T follicular helper cell (primary cell): Measurements from ENCODE around the gene FBXW5.

ENCODE experiments used
- DNase-seq: peaks from one replicate; pipeline ENCODE4 v3.0.0-alpha.2; 2020; ENCODE audit warnings: low read depth

Gene FBXW5

GRCh38 chr9:136907011-136907914 is 37.3 kb downstream of the FBXW5 start:
- no peak for DNase-seq

GRCh38 chr9:136906266-136906665 is 38.3 kb downstream of the FBXW5 start:
- DNase-seq = no peak

GRCh38 chr9:136903041-136903554 is 41.4 kb downstream of the FBXW5 start:
- DNase-seq = no peak

- DNase-seq = peak; percentile 81
These were observed 42.2 kb downstream of the FBXW5 start for GRCh38 chr9:136902259-136902821.

DNA sequence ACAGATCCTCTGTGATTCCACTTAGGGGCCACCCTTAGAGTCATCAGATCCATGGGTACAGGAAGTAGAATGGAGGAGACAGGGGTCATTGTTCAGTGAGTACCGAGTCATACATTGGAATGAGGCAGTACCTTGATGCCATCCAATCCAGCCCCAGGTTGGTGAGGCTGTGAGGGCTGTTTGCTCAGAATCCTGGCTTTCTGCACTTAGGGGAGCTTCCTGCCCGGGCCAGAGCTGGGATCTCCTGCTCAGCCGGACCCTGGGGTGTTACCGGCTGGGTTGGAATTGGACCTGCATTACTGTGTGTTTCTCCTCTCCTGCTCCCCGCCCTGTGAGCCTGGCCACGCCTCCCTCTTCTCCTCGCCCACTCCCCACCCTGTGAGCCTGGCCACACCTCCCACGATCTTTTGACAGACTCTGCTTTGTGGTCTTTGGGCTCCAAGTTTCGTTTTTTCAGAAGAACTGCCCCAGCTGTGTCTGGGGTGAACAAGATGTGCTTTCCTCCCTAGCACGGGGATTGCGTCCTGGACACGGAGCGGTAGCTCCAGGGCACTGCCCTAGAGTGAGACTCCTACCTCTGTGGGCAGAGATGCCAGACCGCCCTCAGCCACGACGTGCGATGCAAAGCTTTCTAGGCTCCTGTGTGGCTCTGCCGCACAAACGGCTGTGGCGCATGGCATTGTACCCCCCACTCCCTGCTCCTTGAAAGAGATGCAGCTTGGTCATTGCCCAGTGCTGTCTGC is 42.9 kb downstream of the FBXW5 start:
- peak; percentile 63 for DNase-seq

- DNase-seq = no peak
These were observed 43.5 kb downstream of the FBXW5 start for GRCh38 chr9:136900988-136901515.

DNA sequence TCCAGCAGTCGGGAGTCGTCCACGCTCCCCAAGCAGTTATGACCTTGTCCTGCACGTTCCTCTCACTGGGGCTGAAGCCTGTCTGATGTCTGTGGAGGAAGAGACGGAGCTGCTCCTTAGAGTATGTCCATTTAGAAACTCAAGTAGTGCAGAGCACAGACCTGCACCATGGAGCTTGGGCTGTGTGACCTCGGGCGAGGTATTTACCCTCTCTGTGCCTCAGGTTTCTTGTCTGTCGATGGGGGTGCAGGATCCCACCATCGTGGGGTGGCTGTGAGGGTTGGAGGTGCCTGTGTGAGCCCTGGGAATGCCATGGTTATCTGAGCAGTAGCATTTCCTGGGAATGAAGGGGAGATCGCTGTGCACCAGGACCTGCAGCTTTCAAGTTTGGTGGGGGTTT is 44.0 kb downstream of the FBXW5 start:
- DNase-seq = no peak

GRCh38 chr9:136899196-136899595 is 45.3 kb downstream of the FBXW5 start:
- no peak for DNase-seq

- no peak for DNase-seq
These were observed 45.9 kb downstream of the FBXW5 start for GRCh38 chr9:136898483-136899100.

DNA sequence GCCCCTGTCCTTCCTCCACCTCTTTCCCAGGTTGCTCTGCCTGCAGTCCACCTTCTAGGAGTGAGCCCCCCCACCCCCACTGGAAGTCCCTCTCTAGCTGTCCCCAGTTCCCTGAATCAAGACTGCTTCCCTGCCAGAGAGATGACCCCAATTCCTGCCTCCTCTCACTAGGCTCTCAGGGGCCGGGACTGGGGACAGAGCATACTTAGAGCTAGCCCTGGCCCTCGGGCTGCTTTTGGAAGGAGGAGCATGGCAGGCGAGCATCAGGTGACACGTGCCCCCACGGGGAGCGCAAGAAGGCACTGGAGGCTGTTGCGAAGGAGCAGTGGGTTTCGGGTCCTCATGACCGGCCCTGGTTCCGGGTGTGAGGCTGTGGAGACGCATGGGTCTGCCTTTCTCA is 48.5 kb downstream of the FBXW5 start:
- no peak for DNase-seq

GRCh38 chr9:136890661-136891060 is 53.9 kb downstream of the FBXW5 start:
- DNase-seq = no peak
